AG09309 (cell line): ENCODE measurements around the gene MS4A14.
"Not testable (repeated sequence)": the region's sequence is repeated elsewhere in the genome, so short reads cannot be mapped to it uniquely, and the experiment has no call there.

ENCODE experiments used
- DNase-seq: peaks from one replicate; pipeline ENCODE4 v3.0.0-alpha.2; 2010; ENCODE audit warnings: low read depth
- H3K4me3 ChIP-seq: 2 replicates; pipeline ENCODE4 v1.5.1; 2011; ENCODE audit warnings: mild to moderate bottlenecking, low read depth, low read length, moderate library complexity; ENCODE audit not compliant: control insufficient read depth
- CTCF ChIP-seq: IDR thresholded peaks from 2 replicates; pipeline ENCODE4 v1.5.1; 2011; ENCODE audit warnings: mild to moderate bottlenecking, low read depth, low read length, inconsistent platforms; ENCODE audit not compliant: insufficient read depth, control insufficient read depth; ENCODE audit errors: missing control alignments

Gene MS4A14

DNA sequence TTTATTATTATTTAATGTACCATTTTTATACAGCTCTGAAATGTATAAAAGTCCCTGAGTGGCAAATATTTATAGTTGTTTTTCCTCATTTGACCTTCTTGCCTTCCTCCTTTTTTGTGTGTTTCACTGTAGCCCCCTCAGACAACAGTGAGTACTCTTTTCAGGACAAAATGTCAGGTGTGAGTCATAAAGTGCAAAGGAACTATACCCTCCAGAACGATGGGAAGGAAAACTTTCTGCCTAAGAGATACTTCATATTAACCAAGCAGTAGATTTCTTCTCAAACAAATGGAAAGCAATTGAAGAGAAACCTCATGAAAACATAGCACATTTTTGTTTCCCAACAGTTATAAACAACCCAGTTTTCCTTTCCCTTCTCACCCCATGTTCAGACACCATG, 34.0 kb upstream of the MS4A14 start:
- no peak for DNase-seq
- no peak for TF ChIP-seq CTCF
- H3K4me3 ChIP-seq: no peak overlapping the region

- no peak overlapping the region for H3K4me3 ChIP-seq
- DNase-seq: no peak
- TF ChIP-seq CTCF: peak; percentile 74
These were observed 32.5 kb upstream of the MS4A14 start for GRCh38 chr11:60363542-60364470.

- not testable (repeated sequence) for DNase-seq, H3K4me3 ChIP-seq
These were observed 29.9 kb upstream of the MS4A14 start for GRCh38 chr11:60366262-60366904.

DNA sequence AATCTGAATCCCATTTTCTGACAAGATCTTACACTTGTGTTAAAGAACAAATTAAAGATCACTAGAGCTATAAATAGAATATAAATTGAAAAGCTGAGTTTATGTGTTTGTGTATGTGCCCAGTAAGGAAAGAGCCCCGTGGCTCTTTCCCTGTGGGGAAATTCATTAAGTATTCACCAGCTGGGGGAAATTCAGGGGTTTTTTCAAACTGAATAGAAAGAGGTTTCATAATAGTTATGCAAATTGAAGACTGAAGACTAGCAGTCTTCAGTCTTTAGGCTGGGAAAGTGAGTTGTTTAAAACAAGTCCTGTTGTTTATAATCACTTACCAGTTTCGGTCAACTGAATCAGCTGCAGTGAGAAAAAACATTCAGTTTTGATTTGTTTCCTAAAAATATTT, 29.2 kb upstream of the MS4A14 start:
- TF ChIP-seq CTCF: no peak
- H3K4me3 ChIP-seq: no peak overlapping the region

DNA sequence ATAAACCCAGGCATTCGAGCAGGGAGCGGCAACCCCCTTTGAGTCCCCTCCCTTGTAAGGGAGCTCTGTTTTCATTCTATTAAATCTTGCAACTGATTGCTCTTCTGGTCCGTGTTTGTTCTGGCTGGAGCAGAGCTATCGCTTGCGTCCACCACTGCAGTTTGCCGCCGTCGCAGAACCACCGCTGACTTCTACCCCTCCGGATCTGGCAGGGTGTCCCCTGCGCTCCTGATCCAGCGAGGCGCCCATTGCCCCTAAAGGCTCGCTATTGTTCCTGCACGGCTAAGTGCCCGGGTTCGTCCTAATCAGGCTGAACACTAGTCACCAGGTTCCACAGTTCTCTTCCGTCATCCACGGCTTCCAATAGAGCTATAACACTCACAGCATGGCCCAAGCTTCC, 28.4 kb upstream of the MS4A14 start:
- no peak overlapping the region for H3K4me3 ChIP-seq
- DNase-seq: no peak
- TF ChIP-seq CTCF: no peak

More for the DNA sequence above, 29.2 kb upstream of the MS4A14 start:
- DNase-seq: no peak

DNA sequence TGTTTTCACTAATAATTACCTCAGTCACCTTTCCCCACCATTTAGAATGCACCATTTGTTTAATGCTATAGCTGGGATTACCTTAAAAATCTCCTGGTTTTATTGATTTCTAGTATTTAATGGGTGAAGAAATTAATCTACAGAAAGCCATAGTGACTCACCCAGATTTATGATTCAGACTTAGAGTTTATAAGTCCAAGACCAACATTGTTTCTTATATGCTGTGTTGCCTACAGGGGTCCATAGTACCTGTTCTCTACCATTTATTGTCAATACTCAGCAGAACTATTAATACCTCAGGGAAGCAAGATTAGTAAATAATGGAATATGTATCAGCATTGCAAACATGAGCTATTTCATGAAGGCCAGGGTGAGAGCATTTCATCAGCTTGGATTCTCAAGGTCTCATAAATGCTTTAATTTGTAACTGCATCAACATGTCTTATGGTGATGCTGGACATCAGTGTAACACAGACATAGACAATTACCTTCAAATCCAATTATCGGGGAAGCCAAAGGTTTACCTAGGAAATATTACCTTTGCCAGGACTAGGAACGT, 25.9 kb upstream of the MS4A14 start:
- DNase-seq: no peak
- TF ChIP-seq CTCF: no peak
- no peak overlapping the region for H3K4me3 ChIP-seq

GRCh38 chr11:60370811-60371298, 25.4 kb upstream of the MS4A14 start:
- TF ChIP-seq CTCF: no peak

More at GRCh38 chr11:60370811-60371298, 25.4 kb upstream of the MS4A14 start:
- no peak overlapping the region for H3K4me3 ChIP-seq
- DNase-seq: no peak
